Mesothelial cell of epicardium (in vitro differentiated cells): ENCODE results near the gene LYRM4. TPM values are rescaled to one million over a fixed set of nuclear protein-coding genes. Genes with fewer than 3 reads are reported as not detected.
A peak's percentile ranks its signal among the peaks of the same experiment; 100 is the strongest.

ENCODE experiments used
- DNase-seq, 2 experiments: peaks; one replicate each; pipeline ENCODE4 v3.0.0; 2021; ENCODE audit warnings: low spot score in 2 of 2; ENCODE audit not compliant: unreplicated experiment in 2 of 2
- H3K27ac Mint-ChIP-seq: 2 replicates; pipeline ENCODE4 v1.8.0; 2021; ENCODE audit warnings: mixed read lengths
- H3K27me3 Mint-ChIP-seq: 2 replicates; pipeline ENCODE4 v1.8.0; 2021; ENCODE audit warnings: low read depth, mixed read lengths
- H3K36me3 Mint-ChIP-seq: 2 replicates; pipeline ENCODE4 v1.8.0; 2021; ENCODE audit warnings: mixed read lengths
- H3K4me1 Mint-ChIP-seq: 2 replicates; pipeline ENCODE4 v1.8.0; 2021; ENCODE audit warnings: mixed read lengths
- H3K4me3 Mint-ChIP-seq: 2 replicates; pipeline ENCODE4 v1.8.0; 2021; ENCODE audit warnings: mild to moderate bottlenecking, moderate library complexity, mixed read lengths
- H3K9me3 Mint-ChIP-seq: 2 replicates; pipeline ENCODE4 v1.8.0; 2021; ENCODE audit warnings: mixed read lengths
- CTCF ChIP-seq: fragments of 200-600 bp; sonication (generic); IDR thresholded peaks from one replicate; pipeline ENCODE4 v1.5.0; 2021; ENCODE audit warnings: antibody characterized with exemption; ENCODE audit not compliant: unreplicated experiment
- total RNA-seq: library from RNA; stranded (reverse); gene quantifications from 3 replicates; pipeline ENCODE4 v1.2.1, GENCODE V29; 2021

The LYRM4 gene
- total RNA-seq, 1 donor from 2014 or later = 35.5 TPM

GRCh38 chr6:5089481-5090438 lies 171.0 kb downstream of the LYRM4 start:
- Mint-ChIP-seq H3K36me3 (no peaks in the 10 kb centered on the region), H3K27me3 (peaks cover 29% of the 10 kb centered on the region), H3K27ac (no peak overlapping the region), H3K9me3 (no peaks in the 10 kb centered on the region), H3K4me1 (peaks cover 5% of the 10 kb centered on the region), H3K4me3 (no peak overlapping the region)
- DNase-seq = no peak
- TF ChIP-seq CTCF = no peak

- no peak overlapping the region for H3K27ac Mint-ChIP-seq
- no peaks in the 10 kb centered on the region for H3K36me3 Mint-ChIP-seq
- H3K27me3 Mint-ChIP-seq = peaks cover 34% of the 10 kb centered on the region
Measured at GRCh38 chr6:5088780-5089179, 172.0 kb downstream of the LYRM4 start.

GRCh38 chr6:5087389-5087788 lies 173.4 kb downstream of the LYRM4 start:
- no peak overlapping the region for H3K27ac Mint-ChIP-seq
- H3K36me3 Mint-ChIP-seq = no peaks in the 10 kb centered on the region
- no peak for TF ChIP-seq CTCF
- peak overlapping the region; percentile 41 for H3K4me3 Mint-ChIP-seq
- no peaks in the 10 kb centered on the region for H3K9me3 Mint-ChIP-seq
- peaks cover 43% of the 10 kb centered on the region for H3K27me3 Mint-ChIP-seq
- DNase-seq = no peak
- peaks cover 10% of the 10 kb centered on the region for H3K4me1 Mint-ChIP-seq

More at GRCh38 chr6:5088780-5089179, 172.0 kb downstream of the LYRM4 start:
- Mint-ChIP-seq H3K4me3 (no peak overlapping the region), H3K4me1 (peaks cover 6% of the 10 kb centered on the region), H3K9me3 (no peaks in the 10 kb centered on the region)
- DNase-seq = no peak
- no peak for TF ChIP-seq CTCF

GRCh38 chr6:5086294-5086890 lies 174.4 kb downstream of the LYRM4 start:
- Mint-ChIP-seq H3K27me3 (peaks cover 43% of the 10 kb centered on the region), H3K36me3 (no peaks in the 10 kb centered on the region), H3K4me3 (peak overlapping the region; percentile 42), H3K27ac (no peak overlapping the region), H3K9me3 (no peaks in the 10 kb centered on the region), H3K4me1 (peaks cover 12% of the 10 kb centered on the region)
- no peak for DNase-seq
- no peak for TF ChIP-seq CTCF

- Mint-ChIP-seq H3K27ac (no peak overlapping the region), H3K4me1 (peaks cover 12% of the 10 kb centered on the region), H3K4me3 (peak overlapping the region; percentile 69), H3K36me3 (no peaks in the 10 kb centered on the region), H3K9me3 (no peaks in the 10 kb centered on the region), H3K27me3 (peaks cover 43% of the 10 kb centered on the region)
- peak; percentile 37 to 62 for DNase-seq
- no peak for TF ChIP-seq CTCF
Measured at GRCh38 chr6:5085648-5086293, 175.0 kb downstream of the LYRM4 start.
